H1 (cell line): ENCODE data around the gene GALNT5.

Source experiments
- BACH1 ChIP-seq: IDR thresholded peaks from 2 replicates; pipeline ENCODE4 v1.6.1; 2012; ENCODE audit warnings: low read length, improper control_type of control experiment
- CEBPB ChIP-seq: IDR thresholded peaks from 2 replicates; pipeline ENCODE4 v1.6.1; 2012; ENCODE audit warnings: low read depth, low read length
- CREB1 ChIP-seq: IDR thresholded peaks from 2 replicates; pipeline ENCODE4 v1.6.1; 2012; ENCODE audit warnings: inconsistent platforms
- CTCF ChIP-seq, 3 experiments: IDR thresholded peaks; 1 replicate in 2 of 3; 2 replicates in 1 of 3; pipeline versions ENCODE4 v1.5.1 to v1.6.1; 2011; ENCODE audit warnings: low read length in 3 of 3, mild to moderate bottlenecking in 3 of 3, inconsistent platforms in 2 of 3, low read depth in 1 of 3, moderate library complexity in 1 of 3; ENCODE audit not compliant: insufficient read depth in 1 of 3; ENCODE audit errors: control extremely low read depth in 1 of 3
- JUN ChIP-seq: IDR thresholded peaks from 2 replicates; pipeline ENCODE4 v1.6.1; 2011; ENCODE audit warnings: low read depth, mild to moderate bottlenecking, improper control_type of control experiment, low read length
- TAF1 ChIP-seq: IDR thresholded peaks from 2 replicates; pipeline ENCODE4 v1.6.1; 2011; ENCODE audit warnings: mild to moderate bottlenecking, low read depth, low read length
- YY1 ChIP-seq: IDR thresholded peaks from 2 replicates; pipeline ENCODE4 v1.6.1; 2011; ENCODE audit warnings: low read depth, mild to moderate bottlenecking, low read length

DNA sequence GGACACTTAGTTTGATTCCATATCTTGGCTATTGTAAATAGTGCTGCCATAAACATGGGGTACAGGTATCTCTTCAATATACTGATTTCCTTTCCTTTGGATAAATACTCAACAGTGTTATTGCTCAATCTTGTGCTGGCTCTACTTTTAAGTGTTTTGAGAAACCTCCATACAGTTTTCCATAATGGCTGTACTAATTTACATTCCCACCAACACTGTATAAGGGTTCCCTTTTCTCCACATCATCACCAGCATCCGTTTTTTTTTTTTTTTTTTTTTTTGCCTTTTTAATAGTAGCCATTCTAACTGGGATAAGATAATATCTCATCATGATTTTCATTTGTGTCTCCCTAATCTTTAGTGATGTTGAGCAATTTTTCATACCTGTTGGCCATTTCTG lies 29.9 kb upstream of the GALNT5 start:
- TF ChIP-seq CREB1: no peak
- TF ChIP-seq CEBPB: no peak
- TF ChIP-seq CTCF (IDR thresholded peaks at IDR 0.05; ENCODE audit: control extremely low read depth in 1 of 3, insufficient read depth in 1 of 3, low read depth in 1 of 3, low read length in 3 of 3): no peak
- no peak for TF ChIP-seq TAF1
- TF ChIP-seq BACH1: no peak
- TF ChIP-seq YY1: no peak
- no peak for TF ChIP-seq JUN
